ENCODE measurements around the gene EBPL.
"Not testable (repeated sequence)": the region's sequence is repeated elsewhere in the genome, so short reads cannot be mapped to it uniquely, and the experiment has no call there.

Gene EBPL

DNA sequence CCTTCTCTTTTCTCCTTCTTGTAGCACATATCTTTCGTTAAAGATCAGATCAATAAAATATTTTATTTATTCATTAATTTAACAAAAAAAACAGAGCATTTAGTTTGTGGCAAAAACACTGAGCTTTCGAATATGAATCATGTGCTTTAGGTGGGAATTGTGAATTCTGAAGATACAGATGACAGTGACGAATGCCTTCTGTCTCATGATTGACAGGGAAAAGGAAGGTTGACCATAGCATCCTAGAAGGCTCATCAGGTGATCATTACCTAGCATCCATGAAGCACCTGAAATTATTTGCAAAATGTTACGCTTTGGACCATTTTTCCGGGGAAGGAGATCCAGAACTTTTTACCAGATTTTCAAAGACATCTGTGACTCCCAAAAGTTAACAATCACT is 59.1 kb downstream of the EBPL start:
- no peak for DNase-seq

GRCh38 chr13:49630580-49630979 is 60.7 kb downstream of the EBPL start:
- no peak for DNase-seq

DNA sequence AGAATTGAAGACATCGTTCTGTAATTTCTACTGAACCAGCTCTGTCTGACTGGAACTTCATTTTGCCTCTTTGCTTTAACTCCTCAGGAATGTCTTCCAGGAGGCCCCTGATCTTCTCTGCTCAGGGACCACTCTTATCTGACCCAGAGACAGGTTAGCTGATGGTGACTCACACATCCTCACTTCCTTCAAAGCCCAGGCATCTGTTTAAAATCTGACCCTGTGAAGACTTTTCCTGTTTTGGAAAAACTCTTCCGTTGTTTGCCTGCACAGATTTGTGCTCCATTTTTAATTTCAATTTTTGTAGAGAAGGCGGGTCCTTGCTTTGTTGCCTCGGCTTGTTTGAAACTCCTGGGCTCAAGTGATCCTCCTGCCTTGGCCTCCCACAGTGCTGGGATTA is 61.3 kb downstream of the EBPL start:
- DNase-seq, result no peak

- DNase-seq, result no peak
Measured at GRCh38 chr13:49629196-49629938, 61.9 kb downstream of the EBPL start.

GRCh38 chr13:49627831-49628652 is 63.2 kb downstream of the EBPL start, which contains the start of gene ARL11:
ARL11 (plus strand) TSS chr13:49628507; CDS start chr13:49630448, 1,941 bp downstream.
- no peak for DNase-seq

GRCh38 chr13:49625392-49626079 is 65.8 kb downstream of the EBPL start:
- no peak for DNase-seq

DNA sequence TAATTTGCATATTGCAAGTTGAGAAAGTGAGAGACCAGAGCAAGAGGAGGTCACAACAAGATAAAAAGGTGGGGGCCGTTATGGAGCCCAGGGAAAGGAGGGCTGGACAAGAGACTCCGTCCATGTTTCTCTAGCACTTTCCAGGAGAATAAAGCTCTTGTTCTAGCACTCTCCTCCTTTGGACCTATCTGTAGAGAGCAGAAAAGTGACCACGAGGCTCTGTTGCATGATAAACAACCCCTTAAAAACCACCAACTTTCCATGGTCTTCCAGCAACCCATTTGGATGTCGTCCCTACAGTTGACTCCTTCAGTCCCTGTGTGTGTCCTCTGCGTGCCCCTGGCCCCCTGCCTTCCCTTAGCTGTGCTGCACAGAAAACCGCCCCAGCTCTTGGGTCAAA is 67.1 kb downstream of the EBPL start:
- no peak for DNase-seq

DNA sequence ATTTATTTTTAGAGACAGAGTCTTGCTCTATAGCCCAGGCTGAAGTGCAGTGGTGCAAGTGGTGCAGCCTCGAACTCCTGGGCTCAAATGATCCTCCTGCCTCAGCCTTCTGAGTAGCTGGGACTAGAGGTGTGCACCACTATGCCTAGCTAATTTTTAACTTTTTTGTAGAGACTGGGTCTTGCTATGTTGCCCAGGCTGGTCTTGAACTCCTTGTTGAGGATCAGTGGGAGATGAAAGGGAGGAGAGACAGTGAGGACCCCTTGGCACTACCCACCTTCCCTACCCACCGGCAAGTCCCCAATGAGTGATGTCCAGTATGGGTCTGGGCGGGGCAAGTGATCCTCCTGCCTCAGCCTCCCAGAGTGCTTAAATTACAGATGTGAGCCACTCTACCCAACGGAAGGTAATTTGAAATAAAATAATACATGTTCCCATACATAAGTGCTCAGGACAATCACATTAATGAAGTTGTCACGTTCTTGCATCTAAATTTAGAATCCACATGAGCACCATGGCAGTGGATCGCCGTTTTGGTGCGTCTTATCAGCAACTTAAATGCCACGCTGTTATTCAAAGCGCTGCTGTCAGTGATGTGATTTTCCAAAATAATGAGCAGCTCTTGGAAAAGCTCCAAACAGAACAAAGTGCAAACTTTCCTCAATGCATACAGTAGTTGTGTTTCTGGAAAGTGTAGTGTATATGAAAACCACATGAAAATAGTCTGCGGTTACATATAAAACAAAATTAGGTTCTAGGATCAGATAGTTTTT is 68.9 kb downstream of the EBPL start:
- DNase-seq, result no peak

DNA sequence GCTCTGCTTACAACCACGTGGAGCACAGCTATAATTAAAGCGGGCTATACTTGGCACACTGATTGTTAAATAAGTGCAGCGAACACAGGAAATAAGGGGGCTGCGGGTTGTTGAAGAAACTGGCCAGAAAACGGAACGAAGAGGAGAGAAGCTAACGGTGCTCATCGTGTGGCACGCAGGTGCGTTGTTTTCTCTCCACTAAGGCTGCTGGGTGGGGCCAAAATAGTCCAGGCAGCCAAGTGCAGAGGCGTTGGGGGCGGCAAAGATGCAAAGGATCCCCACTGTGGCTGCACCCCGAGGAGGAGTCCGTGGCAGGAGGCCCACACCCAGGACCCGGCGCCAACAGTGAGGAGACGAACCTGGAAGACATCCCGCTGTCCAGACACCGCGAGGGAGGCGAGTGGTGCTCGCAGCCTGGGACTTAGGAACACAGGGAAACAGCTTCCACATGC is 71.1 kb downstream of the EBPL start:
- no peak for DNase-seq

DNA sequence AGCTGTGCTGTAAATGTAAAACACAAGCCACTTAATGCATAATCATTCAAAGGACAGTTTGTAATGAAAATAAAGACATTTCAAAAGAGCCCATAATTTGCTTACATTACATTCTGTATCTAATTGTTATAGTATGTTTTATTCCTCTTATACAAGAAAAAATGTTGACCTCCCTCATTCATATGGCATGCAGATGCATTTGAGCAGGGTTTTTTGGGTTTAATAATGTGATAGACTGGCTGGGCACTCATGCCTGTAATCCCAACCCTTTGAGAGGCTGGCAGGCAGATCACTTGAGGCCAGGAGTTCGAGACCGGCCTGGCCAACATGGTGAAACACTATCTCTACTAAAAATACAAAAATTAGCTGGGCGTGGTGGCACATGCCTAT is 74.6 kb downstream of the EBPL start:
- no peak for DNase-seq

DNA sequence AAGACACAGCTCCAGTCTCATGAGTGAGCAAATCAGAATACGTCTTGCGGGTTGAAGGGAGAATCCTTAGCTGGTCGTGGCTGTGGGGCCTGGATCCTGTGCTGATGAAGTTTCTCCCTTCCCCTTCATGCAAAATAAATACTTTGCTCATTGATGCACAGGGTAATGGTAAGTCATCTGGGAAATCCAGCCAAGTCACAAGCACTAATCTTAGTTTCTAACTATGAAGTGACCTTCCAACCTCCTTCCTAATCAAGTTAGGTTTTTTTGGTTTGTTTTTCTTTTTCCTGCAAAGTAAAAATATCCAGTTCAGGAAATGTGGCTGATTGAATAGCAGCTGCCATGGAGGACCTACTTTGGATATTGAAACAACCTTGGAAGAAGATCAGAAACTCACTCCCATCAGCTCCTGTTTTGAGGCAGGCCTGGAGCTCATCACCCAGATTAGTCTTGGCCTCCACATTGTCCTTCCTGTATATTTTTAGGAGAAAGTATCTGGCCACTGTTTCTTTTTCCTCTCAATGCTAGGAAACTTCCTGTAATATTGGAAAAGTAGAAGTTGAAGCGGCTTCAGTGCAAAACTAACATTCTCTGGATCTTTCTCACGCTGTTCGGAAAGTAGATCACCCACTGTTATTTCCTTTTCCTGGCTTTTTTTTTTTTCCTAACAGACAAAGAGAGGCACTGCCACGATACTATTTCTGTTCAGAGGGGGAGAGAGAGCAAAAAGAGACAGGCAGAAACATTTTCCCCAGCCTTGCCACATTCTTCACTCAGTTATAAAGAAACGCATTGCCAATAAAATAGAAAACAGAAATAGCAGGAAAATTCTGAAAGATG is 75.2 kb downstream of the EBPL start:
- DNase-seq, result no peak

DNA sequence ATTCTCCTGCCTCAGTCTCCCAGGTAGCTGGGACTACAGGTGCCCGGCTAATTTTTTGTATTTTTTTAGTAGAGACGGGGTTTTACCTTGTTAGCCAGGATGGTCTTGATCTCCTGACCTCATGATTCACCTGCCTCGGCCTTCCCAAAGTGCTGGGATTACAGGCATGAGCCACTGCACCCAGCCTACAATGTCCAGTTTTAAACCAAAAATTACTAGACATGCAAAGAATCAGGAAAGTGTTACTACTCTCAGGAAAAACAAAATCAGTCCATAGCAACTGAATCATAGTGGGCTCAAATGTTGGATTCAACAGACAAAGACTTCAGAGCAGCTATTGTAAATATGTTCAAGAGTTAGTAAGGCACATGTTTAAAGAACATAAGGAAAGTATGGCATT is 79.2 kb downstream of the EBPL start:
- DNase-seq, result not testable (repeated sequence)
